Chondrocyte (in vitro differentiated cells): ENCODE measurements around the gene BCKDK. TPM values are rescaled to one million over a fixed set of nuclear protein-coding genes. Genes with fewer than 3 reads are reported as not detected.

ENCODE experiments used
- DNase-seq: peaks from one replicate; pipeline ENCODE4 v3.0.0; 2021; ENCODE audit warnings: mixed read lengths, low spot score
- H3K27ac Mint-ChIP-seq: one replicate; pipeline ENCODE4 v1.8.0; 2021; ENCODE audit warnings: mild to moderate bottlenecking, moderate library complexity, mixed read lengths; ENCODE audit not compliant: unreplicated experiment
- H3K27me3 Mint-ChIP-seq: 2 replicates; pipeline ENCODE4 v1.8.0; 2021; ENCODE audit warnings: low read depth, mixed read lengths
- H3K36me3 Mint-ChIP-seq: 2 replicates; pipeline ENCODE4 v1.8.0; 2021; ENCODE audit warnings: low read depth, mixed read lengths
- H3K4me1 Mint-ChIP-seq: 2 replicates; pipeline ENCODE4 v1.8.0; 2021; ENCODE audit warnings: low read depth, mild to moderate bottlenecking, mixed read lengths
- H3K4me3 Mint-ChIP-seq: one replicate; pipeline ENCODE4 v1.8.0; 2021; ENCODE audit warnings: mild to moderate bottlenecking, moderate library complexity, mixed read lengths; ENCODE audit not compliant: unreplicated experiment
- H3K9me3 Mint-ChIP-seq: 2 replicates; pipeline ENCODE4 v1.8.0; 2021; ENCODE audit warnings: low read depth, mixed read lengths
- CTCF ChIP-seq: fragments of 200-600 bp; sonication (generic); IDR thresholded peaks from 2 replicates; pipeline ENCODE4 v1.5.0; 2021; ENCODE audit warnings: antibody characterized with exemption, mild to moderate bottlenecking, moderate library complexity
- total RNA-seq: library from RNA; stranded (reverse); gene quantifications from 3 replicates; pipeline ENCODE4 v1.2.1, GENCODE V29; 2021

Gene BCKDK
- total RNA-seq, 1 donor from 2014 or later: 36.3 TPM

- no peaks in the 10 kb centered on the region for H3K27me3 Mint-ChIP-seq
- H3K4me1 Mint-ChIP-seq: peaks cover 21% of the 10 kb centered on the region
- no peak overlapping the region for H3K27ac Mint-ChIP-seq
- H3K36me3 Mint-ChIP-seq: peaks cover 14% of the 10 kb centered on the region
- peak overlapping the region; percentile 36 for H3K4me3 Mint-ChIP-seq
- no peak for TF ChIP-seq CTCF
- H3K9me3 Mint-ChIP-seq: no peaks in the 10 kb centered on the region
- no peak for DNase-seq
Observed at GRCh38 chr16:31110106-31111034, 2.2 kb downstream of the BCKDK start.

- Mint-ChIP-seq H3K36me3 (peaks cover 14% of the 10 kb centered on the region), H3K27me3 (no peaks in the 10 kb centered on the region), H3K4me1 (peaks cover 21% of the 10 kb centered on the region), H3K9me3 (no peaks in the 10 kb centered on the region), H3K27ac (no peak overlapping the region), H3K4me3 (no peak overlapping the region)
- DNase-seq: no peak
- TF ChIP-seq CTCF: no peak
Observed at GRCh38 chr16:31111881-31112466, 3.8 kb downstream of the BCKDK start.

- Mint-ChIP-seq H3K9me3 (no peaks in the 10 kb centered on the region), H3K4me3 (no peak overlapping the region), H3K27ac (no peak overlapping the region), H3K27me3 (no peaks in the 10 kb centered on the region), H3K4me1 (peaks cover 16% of the 10 kb centered on the region), H3K36me3 (peaks cover 14% of the 10 kb centered on the region)
- DNase-seq: no peak
- TF ChIP-seq CTCF: no peak
Observed at GRCh38 chr16:31112711-31113110, 4.5 kb downstream of the BCKDK start.

- Mint-ChIP-seq H3K9me3 (no peaks in the 10 kb centered on the region), H3K27me3 (no peaks in the 10 kb centered on the region), H3K4me3 (no peak overlapping the region), H3K4me1 (peaks cover 18% of the 10 kb centered on the region), H3K36me3 (peaks cover 14% of the 10 kb centered on the region), H3K27ac (peak overlapping the region; percentile 59)
- no peak for DNase-seq
- TF ChIP-seq CTCF: no peak
Observed at GRCh38 chr16:31113121-31114120, 5.2 kb downstream of the BCKDK start.

GRCh38 chr16:31114468-31114867, 6.3 kb downstream of the BCKDK start:
- H3K36me3 Mint-ChIP-seq: peaks cover 16% of the 10 kb centered on the region
- H3K4me3 Mint-ChIP-seq: no peak overlapping the region
- H3K4me1 Mint-ChIP-seq: peaks cover 20% of the 10 kb centered on the region
- H3K27me3 Mint-ChIP-seq: no peaks in the 10 kb centered on the region
- no peaks in the 10 kb centered on the region for H3K9me3 Mint-ChIP-seq
- peak overlapping the region; percentile 32 for H3K27ac Mint-ChIP-seq
- no peak for TF ChIP-seq CTCF
- no peak for DNase-seq
